Gastrocnemius medialis (tissue), 4 donors: ENCODE data around the gene ZBTB49.
"Not testable (repeated sequence)": the region's sequence is repeated elsewhere in the genome, so short reads cannot be mapped to it uniquely, and the experiment has no call there.

Source experiments
- CTCF ChIP-seq, 5 experiments: fragments of 450-650 bp in 3 of 5; fragments of 200-600 bp in 2 of 5; sonication (generic) in 2 of 5; IDR thresholded peaks in 4 of 5; conservative IDR thresholded peaks in 1 of 5; 1 replicate in 4 of 5; 2 replicates in 1 of 5; pipeline ENCODE4 v1.5.1; 2016 to 2019; ENCODE audit warnings: antibody characterized with exemption in 5 of 5, mild to moderate bottlenecking in 3 of 5, moderate library complexity in 3 of 5
- POLR2A ChIP-seq, 2 donors: fragments of 450-650 bp; IDR thresholded peaks; one replicate each; pipeline ENCODE4 v1.6.1; 2017; ENCODE audit warnings: antibody characterized with exemption in 2 of 2, mild to moderate bottlenecking in 2 of 2, moderate library complexity in 2 of 2

GRCh38 chr4:4257705-4258104 is 32.3 kb upstream of the ZBTB49 start:
- TF ChIP-seq CTCF (IDR thresholded peaks at IDR 0.05 in 4 of 5, conservative IDR thresholded peaks at IDR 0.05 in 1 of 5); POLR2A (IDR thresholded peaks at IDR 0.05): not testable (repeated sequence)
